HG02588 (cell line): ENCODE results near the gene ZDHHC19.
"Not testable (repeated sequence)": the region's sequence is repeated elsewhere in the genome, so short reads cannot be mapped to it uniquely, and the experiment has no call there.

Experiments used
- ATAC-seq: cut with Tn5 transposase; IDR thresholded peaks from one replicate; pipeline ENCODE4 v1.9.1; 2021; ENCODE audit warnings: mild to moderate bottlenecking, moderate library complexity; ENCODE audit not compliant: unreplicated experiment

The ZDHHC19 gene

DNA sequence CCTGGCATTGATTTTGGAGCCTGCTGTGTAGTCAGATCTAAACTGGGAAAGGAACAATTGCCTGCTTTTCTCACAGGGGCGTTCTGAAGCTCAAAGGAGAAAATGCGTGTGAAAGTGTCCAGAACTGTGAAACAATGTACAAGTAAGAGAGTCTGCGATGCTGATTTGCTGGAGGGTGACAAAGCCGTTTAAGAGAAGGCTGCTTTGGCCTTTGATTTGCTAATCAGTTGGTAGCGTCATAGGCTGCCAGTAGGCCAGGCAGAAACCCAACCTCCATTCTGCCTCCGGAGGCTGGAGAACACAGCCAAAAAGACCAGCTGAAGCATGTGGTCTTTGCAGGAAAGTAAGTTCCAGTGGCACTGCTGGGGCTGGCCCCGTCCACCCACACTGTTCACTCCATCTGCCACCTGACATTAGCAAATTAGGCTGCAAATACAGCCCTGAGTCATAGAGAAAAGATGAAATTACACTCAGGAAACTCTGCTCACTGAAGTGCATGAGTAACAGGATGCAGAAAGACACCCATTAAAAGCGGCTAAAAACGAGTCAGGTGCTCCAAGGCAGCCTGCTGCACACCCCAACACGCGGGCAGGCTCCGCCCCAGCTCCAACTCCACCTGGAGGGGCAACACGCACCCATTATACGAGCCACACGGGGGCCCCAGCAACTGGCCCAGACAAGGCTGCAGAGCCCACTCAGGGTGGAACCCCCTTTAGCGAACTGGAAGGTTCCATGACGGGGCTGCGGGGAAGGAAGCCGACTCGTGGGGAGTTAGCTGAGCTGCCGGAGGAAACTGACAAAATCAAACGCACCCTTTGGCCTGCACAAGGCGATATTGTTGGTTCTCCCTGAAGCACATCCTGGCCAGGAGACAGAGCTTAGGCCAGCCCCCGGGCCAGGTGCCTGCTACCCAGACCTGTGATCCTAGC, 31.6 kb downstream of the ZDHHC19 start:
- peak; percentile 68 for ATAC-seq

DNA sequence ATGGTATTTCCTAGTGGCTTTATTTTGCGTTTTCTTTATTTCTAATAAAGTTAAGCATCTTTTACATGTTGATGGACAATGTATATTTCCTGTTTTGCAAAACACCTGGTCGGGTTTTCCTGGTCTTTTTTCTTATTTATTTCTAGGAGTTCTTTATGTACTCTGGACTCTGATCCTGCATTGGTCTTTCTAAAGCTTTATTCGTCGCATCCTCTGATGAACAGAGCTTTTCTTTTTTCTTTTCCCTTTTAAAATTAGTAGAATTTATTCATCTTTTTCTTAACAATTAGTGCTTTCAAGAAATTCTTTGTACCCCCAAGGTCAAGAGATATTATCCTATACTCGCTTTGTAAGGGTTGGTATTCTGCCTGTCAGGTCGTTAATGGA, 32.2 kb downstream of the ZDHHC19 start:
- no peak for ATAC-seq

DNA sequence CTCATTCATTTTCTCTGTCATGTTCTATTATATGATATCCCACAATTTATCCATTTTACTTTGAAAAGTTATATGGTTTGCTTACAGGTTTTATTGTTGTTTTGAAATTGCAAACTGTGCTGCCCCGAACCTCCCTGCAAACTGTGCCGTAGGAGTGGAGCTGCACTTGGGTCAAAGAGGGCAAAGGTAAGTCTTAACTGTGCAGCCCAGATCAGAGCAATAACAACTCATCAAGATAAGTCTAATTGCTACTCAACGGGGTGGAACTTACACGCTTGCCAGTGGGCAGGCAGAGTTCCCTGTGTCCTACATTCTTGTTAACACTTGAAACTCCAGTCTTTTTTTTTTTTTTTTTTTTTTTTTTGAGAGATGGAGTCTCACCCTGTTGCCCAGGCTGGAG, 33.2 kb downstream of the ZDHHC19 start:
- no peak for ATAC-seq

GRCh38 chr3:196177567-196177966, 33.6 kb downstream of the ZDHHC19 start:
- no peak for ATAC-seq

- ATAC-seq = no peak
Measured at GRCh38 chr3:196175722-196176121, 35.5 kb downstream of the ZDHHC19 start.

- ATAC-seq = no peak
Measured at GRCh38 chr3:196175116-196175625, 36.0 kb downstream of the ZDHHC19 start.

DNA sequence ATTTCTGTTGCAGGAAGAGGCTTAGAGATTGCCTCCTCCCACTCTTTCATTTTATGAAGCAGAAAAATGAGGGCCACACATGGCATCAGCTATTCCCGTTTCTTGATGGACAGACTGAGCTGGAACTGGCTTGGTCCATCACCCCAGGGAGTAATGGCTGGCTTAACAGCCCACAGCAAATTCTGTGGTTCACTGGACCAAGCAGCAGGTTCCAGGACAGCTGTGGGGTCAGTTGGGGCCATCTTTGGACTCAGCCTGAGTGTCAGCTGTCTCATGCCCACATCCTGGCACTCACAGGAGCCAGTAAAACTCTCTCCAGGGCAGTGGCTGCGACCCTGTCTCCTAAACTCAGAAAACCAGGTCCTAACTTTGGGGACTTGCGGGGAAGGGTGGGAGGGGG, 36.5 kb downstream of the ZDHHC19 start:
- ATAC-seq = no peak

GRCh38 chr3:196170296-196170695, 40.9 kb downstream of the ZDHHC19 start:
- not testable (repeated sequence) for ATAC-seq

- no peak for ATAC-seq
Measured at GRCh38 chr3:196169836-196170240, 41.4 kb downstream of the ZDHHC19 start.

GRCh38 chr3:196168808-196169391, 42.3 kb downstream of the ZDHHC19 start:
- no peak for ATAC-seq

- no peak for ATAC-seq
Measured at GRCh38 chr3:196166741-196167140, 44.5 kb downstream of the ZDHHC19 start.

GRCh38 chr3:196165850-196166249, 45.4 kb downstream of the ZDHHC19 start:
- ATAC-seq = no peak

DNA sequence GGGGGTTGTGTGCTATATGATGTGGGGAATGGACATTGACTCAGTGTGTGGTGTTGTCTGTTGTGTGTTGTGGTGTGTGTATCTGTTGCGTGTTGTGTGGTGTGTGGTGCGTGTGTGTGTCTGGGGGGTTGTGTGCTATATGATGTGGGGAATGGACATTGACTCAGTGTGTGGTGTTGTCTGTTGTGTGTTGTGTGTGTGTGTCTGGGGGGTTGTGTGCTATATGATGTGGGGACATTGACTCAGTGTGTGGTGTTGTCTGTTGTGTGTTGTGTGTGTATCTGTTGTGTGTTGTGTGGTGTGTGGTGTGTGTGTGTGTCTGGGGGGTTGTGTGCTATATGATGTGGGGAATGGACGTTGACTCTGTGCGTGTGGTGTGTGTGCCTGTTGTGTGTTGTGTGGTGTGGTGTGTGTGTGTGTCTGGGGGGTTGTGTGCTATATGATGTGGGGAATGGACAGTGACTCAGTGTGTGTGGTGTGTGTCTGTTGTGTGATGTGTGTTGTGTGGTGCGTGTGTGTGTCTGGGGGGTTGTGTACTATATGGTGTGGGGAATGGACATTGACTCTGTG, 46.1 kb downstream of the ZDHHC19 start:
- ATAC-seq = not testable (repeated sequence)

DNA sequence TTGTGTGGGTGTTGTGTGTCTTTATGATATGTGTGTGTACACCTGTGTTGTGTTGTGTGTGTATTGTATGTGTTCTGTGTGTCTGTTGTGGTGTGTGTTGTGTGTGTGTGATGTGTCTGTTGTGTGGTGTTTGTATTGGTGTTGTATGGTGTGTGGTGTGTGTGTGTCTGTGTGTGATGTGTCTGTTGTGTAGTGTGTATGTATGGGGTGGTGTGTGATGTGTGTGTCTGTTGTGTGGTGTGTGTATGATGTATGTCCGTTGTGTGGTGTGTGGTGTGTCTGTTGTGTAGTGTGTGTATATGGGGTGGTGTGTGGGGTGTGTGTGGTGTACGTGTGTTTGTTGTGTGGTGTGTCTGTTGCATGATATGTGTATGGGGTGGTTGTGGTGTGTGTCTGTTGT, 46.6 kb downstream of the ZDHHC19 start:
- ATAC-seq = no peak

DNA sequence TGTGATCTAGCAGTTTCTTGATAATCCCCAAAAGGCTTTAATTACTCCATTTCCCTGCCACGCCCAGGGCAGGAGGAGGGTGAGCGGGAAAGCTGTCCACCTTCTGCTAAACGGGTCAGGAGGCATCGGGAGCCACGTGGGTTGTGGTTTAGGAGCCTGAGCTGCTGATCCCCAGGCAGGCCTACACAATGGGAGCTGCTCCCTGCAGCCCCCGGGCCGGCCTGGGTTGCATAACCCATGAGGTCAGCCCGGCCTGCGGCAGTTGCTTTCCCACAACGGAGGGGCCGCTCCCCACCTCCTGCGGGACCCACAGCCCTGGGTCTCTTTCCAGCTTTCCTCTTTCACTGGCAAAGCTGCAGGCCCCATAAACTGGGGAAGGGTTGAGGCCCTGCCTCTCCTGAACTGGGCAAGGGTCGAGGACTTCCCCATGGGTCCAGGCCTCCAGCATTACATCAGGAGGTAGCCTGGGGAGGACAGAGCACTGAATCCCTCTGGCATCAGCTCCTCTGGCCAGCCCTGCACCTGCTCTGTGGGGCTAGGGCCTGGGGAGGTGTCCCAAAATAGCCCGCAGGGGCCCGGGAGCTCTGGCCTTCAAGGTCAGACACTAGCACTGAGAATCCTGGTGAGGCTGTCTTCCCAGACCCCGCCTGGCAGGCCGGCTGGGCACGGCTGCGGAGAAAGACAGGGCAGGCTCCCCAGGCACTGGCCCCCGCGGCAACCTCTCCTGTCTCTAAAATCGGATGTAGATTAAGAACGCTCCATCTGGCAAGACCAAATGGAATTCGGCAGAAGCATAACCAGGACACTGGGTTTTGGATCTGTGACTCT, 47.3 kb downstream of the ZDHHC19 start:
- no peak for ATAC-seq

DNA sequence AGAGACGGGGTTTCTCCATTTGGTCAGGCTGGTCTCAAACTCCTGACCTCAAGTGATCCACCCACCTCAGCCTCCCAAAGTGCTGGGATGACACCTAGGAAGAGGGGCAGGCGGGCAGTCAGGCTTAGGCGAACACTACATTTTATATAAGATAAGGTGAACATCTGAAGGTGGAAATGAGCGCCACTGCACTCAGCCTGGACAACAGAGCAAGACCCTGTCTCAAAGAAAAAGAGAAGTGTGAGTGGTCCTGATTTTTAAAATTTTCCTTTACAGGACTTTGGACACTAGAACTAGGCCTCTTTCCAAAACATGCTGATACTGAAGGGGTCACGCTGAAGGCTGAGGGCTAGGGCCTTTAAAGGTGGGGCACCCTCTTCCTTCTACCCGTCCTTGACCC, 48.0 kb downstream of the ZDHHC19 start:
- no peak for ATAC-seq

- no peak for ATAC-seq
Measured at GRCh38 chr3:196162679-196163078, 48.5 kb downstream of the ZDHHC19 start.

DNA sequence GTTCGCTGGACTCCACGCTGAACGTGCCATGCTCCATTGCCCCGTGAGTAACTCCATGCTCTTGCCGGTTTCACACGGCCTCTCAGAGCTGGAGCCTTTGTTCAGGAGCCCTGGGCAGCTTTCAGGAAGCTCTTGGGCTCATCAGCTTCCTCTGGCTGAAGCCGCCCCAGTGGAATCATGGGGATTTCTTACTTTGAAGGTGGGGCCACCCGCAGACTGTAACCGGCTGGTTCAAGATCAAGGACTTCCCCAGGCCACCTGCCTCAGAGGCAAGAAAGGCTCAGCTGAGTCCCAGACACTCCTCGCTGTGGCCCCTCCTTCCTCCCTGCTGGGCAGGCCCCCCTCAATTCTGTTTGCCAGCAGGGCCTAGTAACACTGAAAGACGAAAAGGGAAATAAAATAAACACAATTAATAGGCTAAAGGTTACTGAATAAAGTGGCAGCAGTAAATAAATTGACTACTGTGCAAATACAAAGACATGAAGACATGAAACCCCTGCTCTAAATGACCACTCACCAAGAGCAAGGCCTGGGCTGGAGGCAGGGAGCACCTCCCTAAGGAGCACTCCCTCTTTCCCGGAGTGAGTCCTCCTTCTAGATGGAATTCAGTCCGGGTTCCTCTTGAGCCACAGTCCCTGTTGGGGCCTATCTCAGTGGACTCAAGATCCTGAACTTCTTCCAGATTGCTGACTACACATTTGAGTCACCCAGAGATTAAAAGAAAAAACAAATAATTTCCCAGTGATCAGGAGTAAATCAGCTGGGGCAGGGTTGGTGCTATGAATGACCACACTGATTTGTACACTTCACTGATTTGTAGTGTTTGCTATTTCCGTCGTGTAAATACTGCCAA, 51.0 kb downstream of the ZDHHC19 start:
- ATAC-seq = peak; percentile 93

GRCh38 chr3:196159526-196159925, 51.7 kb downstream of the ZDHHC19 start:
- ATAC-seq = no peak

- no peak for ATAC-seq
Measured at GRCh38 chr3:196156160-196156559, 55.0 kb downstream of the ZDHHC19 start.
